ENCODE data around the gene LDLRAD3. TPM values are rescaled to one million over a fixed set of nuclear protein-coding genes. Genes with fewer than 3 reads are reported as not detected.
"Not testable (repeated sequence)": the region's sequence is repeated elsewhere in the genome, so short reads cannot be mapped to it uniquely, and the experiment has no call there.

Gene LDLRAD3
- total and polyA plus RNA-seq, 9 donors = 14.5 to 32.4 (median 17.2) TPM

DNA sequence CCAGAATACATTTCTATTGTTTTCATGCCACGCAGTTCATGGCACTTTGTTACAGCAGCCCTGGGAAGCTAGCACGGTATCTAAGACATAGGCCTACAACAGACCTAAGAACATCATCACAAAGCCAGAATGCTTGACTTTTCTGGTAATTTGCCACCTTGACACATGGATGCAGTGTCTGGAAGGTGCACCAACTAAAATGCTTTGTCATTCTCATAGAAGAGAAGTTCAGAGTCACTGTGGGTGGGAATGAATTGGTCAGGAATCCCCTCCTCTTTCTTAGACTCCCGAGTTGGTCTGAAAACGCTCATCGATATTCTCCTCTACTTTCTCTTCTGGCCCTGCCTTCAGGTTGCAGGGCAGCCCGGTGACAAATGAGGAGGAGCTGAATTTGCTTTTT lies 223.9 kb downstream of the LDLRAD3 start:
- H3K4me3 ChIP-seq = no peak overlapping the region
- H3K27ac ChIP-seq = no peak overlapping the region
- no peaks in the 10 kb centered on the region for H3K9me3 ChIP-seq
- H3K36me3 ChIP-seq = no peaks in the 10 kb centered on the region
- TF ChIP-seq EP300 (IDR thresholded peaks at IDR 0.05) (no peak), POLR2A (IDR thresholded peaks at IDR 0.05) (no peak)
- TF ChIP-seq, protein P1, sequence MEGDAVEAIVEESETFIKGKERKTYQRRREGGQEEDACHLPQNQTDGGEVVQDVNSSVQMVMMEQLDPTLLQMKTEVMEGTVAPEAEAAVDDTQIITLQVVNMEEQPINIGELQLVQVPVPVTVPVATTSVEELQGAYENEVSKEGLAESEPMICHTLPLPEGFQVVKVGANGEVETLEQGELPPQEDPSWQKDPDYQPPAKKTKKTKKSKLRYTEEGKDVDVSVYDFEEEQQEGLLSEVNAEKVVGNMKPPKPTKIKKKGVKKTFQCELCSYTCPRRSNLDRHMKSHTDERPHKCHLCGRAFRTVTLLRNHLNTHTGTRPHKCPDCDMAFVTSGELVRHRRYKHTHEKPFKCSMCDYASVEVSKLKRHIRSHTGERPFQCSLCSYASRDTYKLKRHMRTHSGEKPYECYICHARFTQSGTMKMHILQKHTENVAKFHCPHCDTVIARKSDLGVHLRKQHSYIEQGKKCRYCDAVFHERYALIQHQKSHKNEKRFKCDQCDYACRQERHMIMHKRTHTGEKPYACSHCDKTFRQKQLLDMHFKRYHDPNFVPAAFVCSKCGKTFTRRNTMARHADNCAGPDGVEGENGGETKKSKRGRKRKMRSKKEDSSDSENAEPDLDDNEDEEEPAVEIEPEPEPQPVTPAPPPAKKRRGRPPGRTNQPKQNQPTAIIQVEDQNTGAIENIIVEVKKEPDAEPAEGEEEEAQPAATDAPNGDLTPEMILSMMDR (IDR thresholded peaks at IDR 0.05) = no peak
- H3K4me1 ChIP-seq (ENCODE audit: insufficient read depth) = peaks cover 2% of the 10 kb centered on the region
- H3K27me3 ChIP-seq = no peaks in the 10 kb centered on the region
- DNase-seq = no peak
- 95 to 97% (median 96%) methylated on average over 6 of the region's 6 CpGs for WGBS, 3 donors
- intact Hi-C loops (cut with DNase I) = no loop called here

DNA sequence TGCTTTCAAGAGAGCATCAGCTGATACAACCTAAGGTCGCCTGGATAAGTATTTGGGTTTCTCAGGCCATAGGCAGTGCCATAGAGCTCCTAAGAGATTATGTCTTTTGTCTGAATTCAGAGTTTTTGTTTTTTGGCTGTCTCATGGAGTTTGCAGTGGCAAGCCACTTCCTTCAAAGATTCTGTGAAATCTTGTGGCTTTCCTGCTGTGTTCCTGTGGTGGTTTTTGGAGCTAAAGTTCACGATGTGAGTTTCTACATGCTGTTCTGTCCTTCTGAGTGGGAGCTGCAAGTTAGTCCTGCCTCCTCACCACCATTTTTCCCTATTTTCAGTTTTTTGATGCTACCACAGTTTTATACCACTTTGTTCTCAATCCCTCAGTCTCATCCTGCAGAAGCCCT lies 234.0 kb downstream of the LDLRAD3 start:
- Histone ChIP-seq H3K27me3 (no peaks in the 10 kb centered on the region), H3K9me3 (no peaks in the 10 kb centered on the region), H3K4me3 (no peak overlapping the region), H3K27ac (no peak overlapping the region), H3K4me1 (ENCODE audit: insufficient read depth) (no peaks in the 10 kb centered on the region), H3K36me3 (no peaks in the 10 kb centered on the region)
- intact Hi-C loops (cut with DNase I) = no loop called here
- no peak for DNase-seq
- TF ChIP-seq EP300 (IDR thresholded peaks at IDR 0.05) = no peak
- TF ChIP-seq, protein P1 (IDR thresholded peaks at IDR 0.05) = no peak
- TF ChIP-seq POLR2A (IDR thresholded peaks at IDR 0.05) = no peak
- 84 to 92% (median 87%) methylated on average over 2 of the region's 2 CpGs for WGBS, 3 donors

GRCh38 chr11:36186340-36187175 lies 242.7 kb downstream of the LDLRAD3 start:
- H3K4me3 ChIP-seq = no peak overlapping the region
- H3K36me3 ChIP-seq = no peaks in the 10 kb centered on the region
- H3K27ac ChIP-seq = no peak overlapping the region
- WGBS, 3 donors = 75 to 95% (median 91%) methylated on average over 6 of the region's 6 CpGs
- no peak for TF ChIP-seq EP300 (IDR thresholded peaks at IDR 0.05)
- TF ChIP-seq, protein P1 (IDR thresholded peaks at IDR 0.05) = no peak
- TF ChIP-seq POLR2A (IDR thresholded peaks at IDR 0.05) = no peak
- peaks cover 4% of the 10 kb centered on the region for H3K4me1 ChIP-seq (ENCODE audit: insufficient read depth)
- no peak for DNase-seq
- intact Hi-C loops (cut with DNase I) = loop anchor here in 1 of 4 donors (5.0 kb wide), 1 partner anchor 176 kb away; no protein-coding TSS in a partner anchor
- no peaks in the 10 kb centered on the region for H3K27me3 ChIP-seq
- H3K9me3 ChIP-seq = no peaks in the 10 kb centered on the region

GRCh38 chr11:36187622-36188021 lies 243.8 kb downstream of the LDLRAD3 start:
- Histone ChIP-seq H3K4me1 (ENCODE audit: insufficient read depth) (peaks cover 4% of the 10 kb centered on the region), H3K4me3 (no peak overlapping the region), H3K27me3 (no peaks in the 10 kb centered on the region), H3K9me3 (no peaks in the 10 kb centered on the region), H3K27ac (no peak overlapping the region), H3K36me3 (no peaks in the 10 kb centered on the region)
- DNase-seq = no peak
- TF ChIP-seq EP300 (IDR thresholded peaks at IDR 0.05) = no peak
- TF ChIP-seq, protein P1 (IDR thresholded peaks at IDR 0.05) = no peak
- no peak for TF ChIP-seq POLR2A (IDR thresholded peaks at IDR 0.05)
- intact Hi-C loops (cut with DNase I) = loop anchor here in 1 of 4 donors (5.0 kb wide), 1 partner anchor 175 kb away; no protein-coding TSS in a partner anchor
- WGBS, 3 donors = 87 to 95% (median 94%) methylated on average over 3 of the region's 3 CpGs

DNA sequence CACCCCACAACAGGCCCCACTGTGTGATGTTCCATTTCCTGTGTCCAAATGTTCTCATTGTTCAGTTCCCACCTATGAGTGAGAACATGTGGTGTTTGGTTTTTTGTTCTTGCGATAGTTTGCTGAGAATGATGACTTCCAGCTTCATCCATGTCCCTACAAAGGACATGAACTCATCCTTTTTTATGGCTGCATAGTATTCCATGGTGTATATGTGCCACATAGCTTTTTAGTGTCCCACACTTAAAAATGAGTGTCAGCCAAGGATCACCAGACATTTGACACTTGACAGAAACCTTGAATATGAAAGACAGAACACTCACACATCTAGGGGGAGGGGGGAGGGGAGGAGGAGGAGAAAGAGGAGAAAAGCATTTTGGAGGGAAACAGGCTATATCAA lies 245.9 kb downstream of the LDLRAD3 start:
- 97 to 100% (median 97%) methylated on average over 1 of the region's 1 CpG for WGBS, 3 donors
- not testable (repeated sequence) for H3K4me3 ChIP-seq; H3K27ac ChIP-seq; DNase-seq; H3K9me3 ChIP-seq; H3K36me3 ChIP-seq; H3K4me1 ChIP-seq (ENCODE audit: insufficient read depth); H3K27me3 ChIP-seq
- intact Hi-C loops (cut with DNase I) = loop anchor here in 1 of 4 donors (5.0 kb wide), 1 partner anchor 173 kb away; no protein-coding TSS in a partner anchor

Data from ovary (tissue), 9 donors.